GM23338 (cell line): ENCODE data around the gene CACNB2.

Source experiments
- CREB1 ChIP-seq: fragments of 250-450 bp; sonication (Bioruptor Pico); IDR thresholded peaks from 2 replicates; pipeline ENCODE4 v1.5.0; 2020; ENCODE audit warnings: low read depth, mild to moderate bottlenecking, moderate library complexity
- EZH2 ChIP-seq: fragments of 200-600 bp; sonication (generic); IDR thresholded peaks from one replicate; pipeline ENCODE4 v1.8.0; 2017; ENCODE audit warnings: antibody characterized with exemption, mild to moderate bottlenecking, low read depth; ENCODE audit not compliant: unreplicated experiment
- EZH2phosphoT487 ChIP-seq: fragments of 200-600 bp; sonication (generic); IDR thresholded peaks from one replicate; pipeline ENCODE4 v1.8.1; 2018; ENCODE audit warnings: antibody characterized with exemption; ENCODE audit not compliant: unreplicated experiment
- NANOG ChIP-seq: IDR thresholded peaks from 2 replicates; pipeline ENCODE4 v1.6.1; 2016; ENCODE audit warnings: antibody characterized with exemption, borderline replicate concordance
- POLR2AphosphoS5 ChIP-seq: IDR thresholded peaks from 2 replicates; pipeline ENCODE4 v1.6.1; 2016; ENCODE audit warnings: antibody characterized with exemption, low read depth
- REST ChIP-seq: IDR thresholded peaks from one replicate; pipeline ENCODE4 v1.6.1; 2018; ENCODE audit warnings: antibody characterized with exemption; ENCODE audit not compliant: unreplicated experiment
- ZNF331 ChIP-seq: fragments of 250-450 bp; sonication (Bioruptor Pico); IDR thresholded peaks from 2 replicates; pipeline ENCODE4 v1.5.0; 2020; ENCODE audit warnings: low read depth, mild to moderate bottlenecking, moderate library complexity
- TF ChIP-seq, protein P1 (sequence below), 2 experiments: fragments of 200-600 bp in 1 of 2; sonication (generic) in 1 of 2; conservative IDR thresholded peaks; 2 replicates each; pipeline versions ENCODE4 v1.5.1 to v1.6.1; 2016 to 2017; ENCODE audit warnings: antibody characterized with exemption in 2 of 2, low read depth in 2 of 2, mild to moderate bottlenecking in 2 of 2, moderate library complexity in 1 of 2
- TF ChIP-seq, protein P2 (sequence below): IDR thresholded peaks from 2 replicates; pipeline ENCODE4 v1.6.1; 2016; ENCODE audit warnings: antibody characterized with exemption

- TF ChIP-seq, protein P1, sequence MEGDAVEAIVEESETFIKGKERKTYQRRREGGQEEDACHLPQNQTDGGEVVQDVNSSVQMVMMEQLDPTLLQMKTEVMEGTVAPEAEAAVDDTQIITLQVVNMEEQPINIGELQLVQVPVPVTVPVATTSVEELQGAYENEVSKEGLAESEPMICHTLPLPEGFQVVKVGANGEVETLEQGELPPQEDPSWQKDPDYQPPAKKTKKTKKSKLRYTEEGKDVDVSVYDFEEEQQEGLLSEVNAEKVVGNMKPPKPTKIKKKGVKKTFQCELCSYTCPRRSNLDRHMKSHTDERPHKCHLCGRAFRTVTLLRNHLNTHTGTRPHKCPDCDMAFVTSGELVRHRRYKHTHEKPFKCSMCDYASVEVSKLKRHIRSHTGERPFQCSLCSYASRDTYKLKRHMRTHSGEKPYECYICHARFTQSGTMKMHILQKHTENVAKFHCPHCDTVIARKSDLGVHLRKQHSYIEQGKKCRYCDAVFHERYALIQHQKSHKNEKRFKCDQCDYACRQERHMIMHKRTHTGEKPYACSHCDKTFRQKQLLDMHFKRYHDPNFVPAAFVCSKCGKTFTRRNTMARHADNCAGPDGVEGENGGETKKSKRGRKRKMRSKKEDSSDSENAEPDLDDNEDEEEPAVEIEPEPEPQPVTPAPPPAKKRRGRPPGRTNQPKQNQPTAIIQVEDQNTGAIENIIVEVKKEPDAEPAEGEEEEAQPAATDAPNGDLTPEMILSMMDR (conservative IDR thresholded peaks at IDR 0.05; ENCODE audit: low read depth in 2 of 2): no peak
- no peak for TF ChIP-seq EZH2
- no peak for TF ChIP-seq REST
- no peak for TF ChIP-seq POLR2AphosphoS5
- TF ChIP-seq CREB1 (CRISPR knock-in tag): no peak
- no peak for TF ChIP-seq EZH2phosphoT487
- TF ChIP-seq ZNF331 (CRISPR knock-in tag): no peak
- TF ChIP-seq, protein P2, sequence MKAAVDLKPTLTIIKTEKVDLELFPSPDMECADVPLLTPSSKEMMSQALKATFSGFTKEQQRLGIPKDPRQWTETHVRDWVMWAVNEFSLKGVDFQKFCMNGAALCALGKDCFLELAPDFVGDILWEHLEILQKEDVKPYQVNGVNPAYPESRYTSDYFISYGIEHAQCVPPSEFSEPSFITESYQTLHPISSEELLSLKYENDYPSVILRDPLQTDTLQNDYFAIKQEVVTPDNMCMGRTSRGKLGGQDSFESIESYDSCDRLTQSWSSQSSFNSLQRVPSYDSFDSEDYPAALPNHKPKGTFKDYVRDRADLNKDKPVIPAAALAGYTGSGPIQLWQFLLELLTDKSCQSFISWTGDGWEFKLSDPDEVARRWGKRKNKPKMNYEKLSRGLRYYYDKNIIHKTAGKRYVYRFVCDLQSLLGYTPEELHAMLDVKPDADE: no peak
- no peak for TF ChIP-seq NANOG
Observed at GRCh38 chr10:18323916-18324315, 183.7 kb downstream of the CACNB2 start.
